ENCODE data around the gene SLC9B2. TPM values are rescaled to one million over a fixed set of nuclear protein-coding genes. Genes with fewer than 3 reads are reported as not detected.

The SLC9B2 gene
- total RNA-seq, 2 experiments from 2014 or later, result 21.1 to 21.7 TPM

DNA sequence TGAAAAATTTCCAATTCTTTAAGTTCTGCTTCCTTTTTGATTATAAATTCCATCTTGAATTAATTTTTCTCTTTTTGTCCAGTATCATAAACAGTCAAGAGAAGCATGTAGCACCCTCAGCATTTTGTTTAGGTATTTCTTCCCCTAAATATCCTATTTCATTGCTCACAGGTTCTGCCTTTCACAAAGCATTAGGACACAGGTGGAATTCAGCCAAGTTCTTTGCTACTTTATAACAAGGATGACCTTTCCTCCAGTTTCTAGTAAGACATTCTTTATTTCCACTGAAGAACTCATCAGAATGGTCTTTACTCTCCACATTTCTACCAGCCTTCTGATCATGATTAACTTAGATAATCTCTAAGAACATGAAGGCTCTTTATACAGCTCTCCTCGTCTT, 64.5 kb downstream of the SLC9B2 start:
- H3K27me3 ChIP-seq (ENCODE audit: control insufficient read depth in 1 of 2, insufficient read depth in 2 of 2, low read length in 2 of 2), result no peaks in the 10 kb centered on the region
- ChIA-PET POLR2A (no interaction called here), CTCF (interaction anchor here (0.6 kb wide), 1 partner anchor 581 kb away, joined by 5 read pairs; no protein-coding TSS in a partner anchor)
- Mint-ChIP-seq H3K4me1 (ENCODE audit: low read depth) (no peaks in the 10 kb centered on the region), H3K27me3 (no peaks in the 10 kb centered on the region), H3K9me3 (no peaks in the 10 kb centered on the region), H3K27ac (no peak overlapping the region), H3K4me3 (no peak overlapping the region), H3K36me3 (ENCODE audit: low read depth) (no peaks in the 10 kb centered on the region)
- no peaks in the 10 kb centered on the region for H3K36me3 ChIP-seq (ENCODE audit: insufficient read depth, low read length)
- H3K9me3 ChIP-seq (ENCODE audit: control insufficient read depth in 1 of 2, insufficient read depth in 1 of 2, low read length in 2 of 2), result no peaks in the 10 kb centered on the region
- H3K4me3 ChIP-seq (ENCODE audit: low read length), result no peak overlapping the region
- TF ChIP-seq, protein P1, sequence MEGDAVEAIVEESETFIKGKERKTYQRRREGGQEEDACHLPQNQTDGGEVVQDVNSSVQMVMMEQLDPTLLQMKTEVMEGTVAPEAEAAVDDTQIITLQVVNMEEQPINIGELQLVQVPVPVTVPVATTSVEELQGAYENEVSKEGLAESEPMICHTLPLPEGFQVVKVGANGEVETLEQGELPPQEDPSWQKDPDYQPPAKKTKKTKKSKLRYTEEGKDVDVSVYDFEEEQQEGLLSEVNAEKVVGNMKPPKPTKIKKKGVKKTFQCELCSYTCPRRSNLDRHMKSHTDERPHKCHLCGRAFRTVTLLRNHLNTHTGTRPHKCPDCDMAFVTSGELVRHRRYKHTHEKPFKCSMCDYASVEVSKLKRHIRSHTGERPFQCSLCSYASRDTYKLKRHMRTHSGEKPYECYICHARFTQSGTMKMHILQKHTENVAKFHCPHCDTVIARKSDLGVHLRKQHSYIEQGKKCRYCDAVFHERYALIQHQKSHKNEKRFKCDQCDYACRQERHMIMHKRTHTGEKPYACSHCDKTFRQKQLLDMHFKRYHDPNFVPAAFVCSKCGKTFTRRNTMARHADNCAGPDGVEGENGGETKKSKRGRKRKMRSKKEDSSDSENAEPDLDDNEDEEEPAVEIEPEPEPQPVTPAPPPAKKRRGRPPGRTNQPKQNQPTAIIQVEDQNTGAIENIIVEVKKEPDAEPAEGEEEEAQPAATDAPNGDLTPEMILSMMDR (IDR thresholded peaks at IDR 0.05), result no peak
- ATAC-seq (ENCODE audit: poor library complexity) (no peak), DNase-seq (no peak)
- no peaks in the 10 kb centered on the region for H3K4me1 ChIP-seq (ENCODE audit: insufficient read depth, low read length)
- H3K27ac ChIP-seq (ENCODE audit: low read depth in 1 of 2, low read length in 2 of 2), result no peak overlapping the region
- intact Hi-C loops (cut with DNase I, micrococcal nuclease), result no loop called here

- no peak for ATAC-seq (ENCODE audit: poor library complexity)
- DNase-seq, result no peak
- Histone ChIP-seq H3K27me3 (ENCODE audit: control insufficient read depth in 1 of 2, insufficient read depth in 2 of 2, low read length in 2 of 2) (no peaks in the 10 kb centered on the region), H3K4me1 (ENCODE audit: insufficient read depth, low read length) (no peaks in the 10 kb centered on the region), H3K4me3 (ENCODE audit: low read length) (no peak overlapping the region), H3K27ac (ENCODE audit: low read depth in 1 of 2, low read length in 2 of 2) (no peak overlapping the region), H3K9me3 (ENCODE audit: control insufficient read depth in 1 of 2, insufficient read depth in 1 of 2, low read length in 2 of 2) (no peaks in the 10 kb centered on the region), H3K36me3 (ENCODE audit: insufficient read depth, low read length) (no peaks in the 10 kb centered on the region)
- ChIA-PET POLR2A (no interaction called here), CTCF (no interaction called here)
- H3K27me3 Mint-ChIP-seq, result no peaks in the 10 kb centered on the region
- no peak overlapping the region for H3K4me3 Mint-ChIP-seq
- no peaks in the 10 kb centered on the region for H3K9me3 Mint-ChIP-seq
- no peaks in the 10 kb centered on the region for H3K4me1 Mint-ChIP-seq (ENCODE audit: low read depth)
- H3K27ac Mint-ChIP-seq, result no peak overlapping the region
- TF ChIP-seq, protein P1 (IDR thresholded peaks at IDR 0.05), result no peak
- intact Hi-C loops (cut with DNase I, micrococcal nuclease), result loop anchor here in 1 of 2 experiments (2.0 kb wide), 1 partner anchor 389 kb away; no protein-coding TSS in a partner anchor
- no peaks in the 10 kb centered on the region for H3K36me3 Mint-ChIP-seq (ENCODE audit: low read depth)
Observed at GRCh38 chr4:103011378-103012025, 65.1 kb downstream of the SLC9B2 start.

- H3K27me3 Mint-ChIP-seq, result no peaks in the 10 kb centered on the region
- H3K27me3 ChIP-seq (ENCODE audit: control insufficient read depth in 1 of 2, insufficient read depth in 2 of 2, low read length in 2 of 2), result no peaks in the 10 kb centered on the region
- no peaks in the 10 kb centered on the region for H3K4me1 ChIP-seq (ENCODE audit: insufficient read depth, low read length)
- ChIA-PET CTCF (interaction anchor here (0.6 kb wide), 1 partner anchor 580 kb away, joined by 3 read pairs; no protein-coding TSS in a partner anchor), POLR2A (no interaction called here)
- H3K36me3 ChIP-seq (ENCODE audit: insufficient read depth, low read length), result no peaks in the 10 kb centered on the region
- H3K4me3 ChIP-seq (ENCODE audit: low read length), result no peak overlapping the region
- intact Hi-C loops (cut with DNase I, micrococcal nuclease), result loop anchor here in 1 of 2 experiments (2.0 kb wide), 1 partner anchor 388 kb away; no protein-coding TSS in a partner anchor
- no peak overlapping the region for H3K27ac Mint-ChIP-seq
- ATAC-seq (ENCODE audit: poor library complexity) (no peak), DNase-seq (no peak)
- H3K36me3 Mint-ChIP-seq (ENCODE audit: low read depth), result no peaks in the 10 kb centered on the region
- H3K4me3 Mint-ChIP-seq, result no peak overlapping the region
- TF ChIP-seq, protein P1 (IDR thresholded peaks at IDR 0.05), result no peak
- H3K27ac ChIP-seq (ENCODE audit: low read depth in 1 of 2, low read length in 2 of 2), result no peak overlapping the region
- no peaks in the 10 kb centered on the region for H3K9me3 ChIP-seq (ENCODE audit: control insufficient read depth in 1 of 2, insufficient read depth in 1 of 2, low read length in 2 of 2)
- H3K9me3 Mint-ChIP-seq, result no peaks in the 10 kb centered on the region
- no peaks in the 10 kb centered on the region for H3K4me1 Mint-ChIP-seq (ENCODE audit: low read depth)
Observed at GRCh38 chr4:103010804-103011203, 65.8 kb downstream of the SLC9B2 start.

All from CD4-positive, alpha-beta T cell (primary cell).